Iris pigment epithelial cell (primary cell): ENCODE data around the gene NID2.

ENCODE experiments used
- DNase-seq: peaks from one replicate; pipeline ENCODE4 v3.0.0-alpha.2; 2011; ENCODE audit warnings: low read depth

The NID2 gene

DNA sequence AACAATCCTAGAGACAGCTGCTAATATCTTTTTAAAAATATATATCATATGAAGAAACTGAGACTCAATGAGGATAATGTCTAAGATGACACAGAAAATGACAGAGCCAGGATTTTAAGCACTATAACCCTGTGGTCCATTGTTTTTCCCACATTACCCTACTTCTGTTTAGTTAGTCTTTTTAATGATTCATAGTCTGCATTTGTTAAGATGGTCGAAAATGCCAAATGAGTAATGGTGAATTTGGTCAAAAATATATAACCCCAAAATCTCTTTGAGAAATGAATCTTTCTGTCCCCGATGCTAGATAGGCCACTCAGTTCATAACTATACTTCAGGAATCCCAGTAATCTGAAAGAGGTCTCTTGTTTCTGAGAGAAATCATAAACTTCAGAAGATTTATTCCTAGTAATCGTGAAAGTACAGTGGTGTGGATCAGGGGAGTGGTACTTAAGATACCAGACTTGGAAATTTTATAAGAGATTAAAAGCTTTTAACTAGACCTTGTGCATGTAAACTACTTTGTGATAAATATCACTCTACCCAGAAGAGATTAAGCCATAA, 68.8 kb downstream of the NID2 start:
- DNase-seq: peak; percentile 51

DNA sequence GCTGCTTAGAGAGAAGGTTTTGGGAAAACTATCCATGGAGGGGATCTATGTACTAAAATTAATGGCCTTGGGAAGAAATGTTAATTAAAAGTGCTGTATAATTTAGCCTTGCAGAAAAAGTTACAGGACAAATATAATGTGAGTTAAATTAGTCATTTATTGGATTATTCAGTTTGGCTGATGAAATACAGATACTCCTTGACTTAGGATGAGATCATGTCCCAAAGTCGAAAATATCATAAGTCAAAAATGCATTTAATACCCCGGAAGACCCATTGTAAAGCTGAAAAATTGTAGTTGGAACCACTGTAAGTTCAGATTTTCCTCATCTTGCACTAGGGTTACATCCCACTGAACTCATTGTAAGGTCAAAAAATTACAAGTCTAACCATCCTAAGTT, 69.8 kb downstream of the NID2 start:
- DNase-seq: peak; percentile 61

DNA sequence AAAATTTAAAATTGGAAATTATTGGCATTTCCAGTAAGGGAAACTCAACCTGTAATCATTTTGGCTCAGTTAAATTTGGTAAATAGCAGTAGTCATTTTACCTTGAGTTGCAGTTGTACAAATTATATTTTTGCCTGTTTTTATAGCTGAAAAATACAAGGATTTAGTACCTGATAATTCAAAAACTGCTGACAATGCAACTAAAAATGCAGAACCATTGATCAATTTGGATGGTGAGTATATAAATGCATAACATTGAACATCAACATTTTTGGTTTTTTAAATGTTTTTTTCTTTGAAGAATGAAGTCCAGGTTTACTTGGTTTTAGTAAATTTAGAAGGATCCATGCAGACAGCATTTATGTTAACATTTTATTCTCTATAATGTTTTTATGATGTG, 70.5 kb downstream of the NID2 start:
- no peak for DNase-seq

DNA sequence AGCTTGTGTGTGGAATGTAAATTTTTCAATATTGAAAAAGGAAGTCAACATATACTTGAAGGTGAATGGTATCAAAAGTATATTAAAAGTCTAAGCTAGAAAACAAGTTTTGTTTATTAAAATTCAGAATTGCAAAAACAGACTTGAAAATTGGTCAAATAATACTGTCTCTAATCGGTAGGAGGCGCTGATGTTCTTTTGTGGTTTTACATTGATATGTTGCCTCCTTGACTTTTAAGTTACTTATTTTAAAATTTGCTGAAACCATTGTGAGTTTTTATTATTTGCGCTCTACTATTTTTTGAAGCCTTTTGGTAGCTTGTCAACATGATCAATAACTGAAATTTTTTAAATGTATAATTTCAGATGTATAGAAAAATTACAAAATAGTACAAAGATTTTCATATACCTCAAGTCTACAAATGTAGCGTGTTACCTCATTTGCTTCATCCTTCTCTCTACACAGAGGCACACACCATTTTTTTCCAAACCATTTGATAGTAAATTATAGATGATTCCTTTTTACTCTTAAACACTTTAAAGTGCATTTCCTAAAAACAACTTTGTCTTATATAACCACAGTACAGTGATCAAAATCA, 72.6 kb downstream of the NID2 start:
- peak; percentile 64 for DNase-seq

GRCh38 chr14:51993285-51993920, 75.5 kb downstream of the NID2 start:
- DNase-seq: no peak

- no peak for DNase-seq
Observed at GRCh38 chr14:51990488-51990887, 78.4 kb downstream of the NID2 start.

DNA sequence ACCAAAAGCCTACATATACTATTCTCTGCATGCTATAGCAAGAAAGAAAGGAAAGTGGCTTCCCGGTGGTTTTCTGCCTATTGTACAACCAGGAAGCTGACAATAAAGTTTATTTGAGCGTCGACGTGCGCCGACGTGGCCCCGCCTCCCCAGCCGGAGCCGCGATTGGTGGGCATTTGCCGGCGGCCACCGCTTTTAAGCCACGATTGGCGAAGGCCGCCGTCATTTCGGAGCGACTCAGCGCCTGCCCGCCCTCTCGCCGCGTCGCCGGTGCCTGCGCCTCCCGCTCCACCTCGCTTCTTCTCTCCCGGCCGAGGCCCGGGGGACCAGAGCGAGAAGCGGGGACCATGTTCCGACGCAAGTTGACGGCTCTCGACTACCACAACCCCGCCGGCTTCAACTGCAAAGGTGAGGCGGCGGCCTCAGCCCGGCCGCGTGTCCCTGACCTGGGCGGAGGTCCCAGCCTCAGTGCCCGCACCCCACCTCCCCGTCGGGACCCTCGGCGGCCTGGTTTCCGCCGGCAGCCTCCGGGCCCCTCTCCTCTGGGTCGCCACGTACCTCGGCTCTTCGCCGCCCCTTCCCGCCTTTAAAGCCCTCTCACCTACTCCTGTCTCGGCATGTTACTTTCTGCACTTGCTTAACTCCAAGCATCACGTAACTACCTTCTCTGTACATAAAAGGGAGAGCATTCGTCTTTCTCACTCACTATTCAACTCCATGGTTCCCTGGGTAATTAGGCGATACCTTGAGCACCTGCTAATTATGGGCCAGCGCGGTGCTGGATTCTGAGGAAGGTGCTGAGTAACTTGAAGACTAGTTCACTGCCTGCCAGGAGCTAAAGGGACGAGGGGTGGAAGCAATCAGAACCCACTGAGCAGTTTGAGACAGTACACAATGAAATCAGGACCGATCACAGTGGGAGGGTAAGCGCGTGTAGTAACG, 79.3 kb downstream of the NID2 start, which contains the start of gene RTRAF:
Gene RTRAF (plus strand): TSS at position 254 of the 942 bp plus-strand sequence. CDS start 94 bp downstream, at position 348.
- DNase-seq: peak; percentile 97

- no peak for DNase-seq
Observed at GRCh38 chr14:51988221-51988620, 80.6 kb downstream of the NID2 start.

DNA sequence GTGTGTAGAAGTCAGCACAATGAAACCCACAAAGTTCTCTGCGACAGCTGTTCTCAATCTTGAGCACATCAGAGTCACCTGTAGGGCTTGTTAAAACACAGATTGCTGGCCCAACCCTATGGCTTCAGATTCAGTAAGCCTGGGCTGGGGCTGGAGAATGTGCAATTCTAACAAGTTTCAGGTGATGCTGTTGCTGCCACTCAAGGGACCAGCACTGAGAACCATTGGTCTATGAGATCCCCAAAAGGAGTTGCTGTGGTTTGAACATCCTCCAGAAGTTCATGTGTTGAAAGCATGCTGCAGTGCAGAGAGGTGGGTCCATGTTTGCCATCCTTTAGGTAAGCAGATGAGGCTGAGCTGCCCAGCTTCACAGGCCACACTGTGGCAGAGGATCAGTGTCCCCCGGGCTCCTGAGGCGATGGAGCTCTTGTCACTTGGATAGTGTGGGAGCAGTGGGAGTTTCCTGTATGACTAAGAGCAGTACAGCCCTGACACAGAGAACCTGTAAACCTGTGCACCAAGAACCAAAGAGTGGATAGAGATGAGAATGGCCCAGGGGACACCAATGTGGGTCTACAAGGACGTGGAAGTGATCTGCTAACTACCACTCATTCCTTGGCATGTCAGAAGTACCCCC, 87.5 kb downstream of the NID2 start:
- DNase-seq: no peak

GRCh38 chr14:51979088-51979709, 89.7 kb downstream of the NID2 start:
- peak; percentile 79 for DNase-seq

DNA sequence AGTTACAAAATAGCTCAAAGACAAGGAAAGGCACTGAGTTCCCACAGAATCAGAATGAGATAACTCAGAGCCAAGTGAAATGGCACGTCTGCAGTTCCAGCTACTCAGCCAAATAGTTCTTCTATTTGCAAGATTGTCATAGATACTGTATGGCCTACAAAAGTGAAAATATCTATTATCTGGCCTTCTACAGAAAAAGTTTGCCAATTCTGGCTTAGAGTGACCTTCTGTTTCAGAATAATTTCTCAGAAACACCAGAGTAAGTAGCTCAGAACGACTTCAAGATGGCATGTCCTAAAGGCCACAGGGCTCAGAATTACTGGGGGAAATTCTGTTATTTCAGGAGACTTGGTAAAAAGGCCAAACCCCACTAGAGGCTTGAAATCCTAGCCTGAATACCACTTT, 90.2 kb downstream of the NID2 start:
- DNase-seq: no peak

DNA sequence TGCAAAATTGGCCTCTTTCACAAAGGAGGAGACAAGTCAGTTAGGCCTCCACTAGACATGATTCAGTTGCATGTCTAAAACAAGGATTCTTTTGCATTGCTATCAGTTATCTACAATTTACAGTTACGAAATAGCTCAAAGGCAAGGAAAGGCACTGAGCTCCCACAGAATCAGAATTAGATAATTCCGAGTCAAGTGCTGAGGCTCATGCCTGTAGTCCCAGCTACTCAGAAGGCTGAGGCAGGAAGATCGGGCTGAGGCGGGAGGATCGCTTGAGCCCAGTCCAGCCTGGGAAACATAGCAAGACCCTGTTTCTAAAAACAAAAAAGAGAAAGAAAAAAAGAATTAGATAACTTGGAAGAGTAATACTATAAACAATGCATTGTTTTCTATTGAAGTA, 91.8 kb downstream of the NID2 start:
- DNase-seq: peak; percentile 34

DNA sequence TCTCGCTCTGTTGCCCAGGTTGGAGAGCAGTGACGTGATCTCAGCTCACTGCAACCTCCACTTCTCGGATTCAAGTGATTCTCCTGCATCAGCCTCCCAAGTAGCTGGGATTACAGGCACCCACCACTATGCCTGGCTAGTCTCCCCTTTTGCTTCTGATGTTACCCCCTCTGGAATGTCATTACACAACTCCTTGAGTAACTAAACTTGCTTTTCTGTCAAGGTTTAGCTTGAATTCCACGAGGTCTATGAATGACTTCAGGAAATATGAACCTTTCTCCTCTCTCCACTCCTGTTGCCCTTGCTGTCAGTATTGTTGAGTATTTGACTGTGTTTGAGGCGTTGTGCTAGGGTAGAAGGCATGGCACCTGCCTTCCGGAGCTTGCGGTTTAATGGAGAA, 96.3 kb downstream of the NID2 start:
- peak; percentile 57 for DNase-seq

- no peak for DNase-seq
Observed at GRCh38 chr14:51969852-51970540, 98.9 kb downstream of the NID2 start.

DNA sequence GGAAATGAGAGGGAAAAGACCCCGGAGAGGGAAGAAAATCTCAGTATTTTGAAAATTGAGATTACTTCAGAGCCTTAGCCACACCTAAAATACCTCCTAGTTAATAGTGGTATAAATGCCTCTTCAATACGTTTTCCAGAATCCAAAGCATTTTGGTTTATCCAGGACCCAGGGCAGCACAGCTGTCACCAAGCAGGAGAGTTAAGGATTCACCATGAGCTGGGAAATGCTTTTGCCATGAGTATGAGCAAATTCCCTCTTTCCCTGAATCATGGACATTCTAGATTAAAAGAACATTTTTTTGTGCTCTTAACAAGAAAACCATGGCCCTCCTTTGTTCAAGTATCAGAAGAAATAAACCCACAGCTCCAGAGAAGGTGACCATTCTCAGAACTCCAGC, 101.3 kb downstream of the NID2 start:
- DNase-seq: no peak

DNA sequence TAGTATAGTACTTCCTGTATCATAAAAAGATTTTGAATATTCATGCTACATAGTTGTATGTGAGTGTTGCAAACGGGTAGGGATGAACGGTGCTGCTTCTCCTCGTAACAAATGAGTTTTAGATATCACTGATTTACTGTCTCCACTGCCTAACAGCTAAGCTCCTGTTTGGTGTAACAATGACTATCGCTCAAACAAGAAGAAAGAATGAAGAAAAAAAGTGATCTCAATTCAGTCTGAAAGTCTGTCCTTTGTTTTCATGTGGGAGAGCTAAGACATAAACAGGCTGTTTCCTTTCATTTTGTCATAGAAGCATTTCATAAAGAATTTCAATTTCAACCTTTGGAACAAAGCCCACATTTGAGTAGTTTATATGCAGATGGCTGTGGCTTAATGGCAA, 105.6 kb downstream of the NID2 start:
- DNase-seq: peak; percentile 72

DNA sequence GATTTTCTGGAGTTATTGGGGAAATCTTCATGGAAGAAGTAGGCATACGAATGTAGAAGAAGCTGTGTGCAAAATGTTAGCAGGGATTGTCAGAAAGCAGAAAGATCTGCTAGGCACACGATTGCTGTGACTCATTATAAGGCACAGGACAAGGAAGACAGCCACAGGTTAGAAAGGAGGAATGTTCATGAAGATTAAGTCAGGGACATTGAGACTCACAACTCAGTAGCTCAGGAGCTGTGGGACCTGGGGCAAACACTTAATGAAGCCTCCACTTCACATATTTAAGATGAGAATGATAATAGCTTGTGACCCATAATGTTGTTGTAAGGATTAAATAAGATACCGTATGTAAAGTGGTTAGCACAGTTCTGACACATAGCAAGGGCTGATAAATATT, 106.1 kb downstream of the NID2 start:
- DNase-seq: peak; percentile 41

GRCh38 chr14:51960866-51961265, 108.0 kb downstream of the NID2 start:
- DNase-seq: no peak

DNA sequence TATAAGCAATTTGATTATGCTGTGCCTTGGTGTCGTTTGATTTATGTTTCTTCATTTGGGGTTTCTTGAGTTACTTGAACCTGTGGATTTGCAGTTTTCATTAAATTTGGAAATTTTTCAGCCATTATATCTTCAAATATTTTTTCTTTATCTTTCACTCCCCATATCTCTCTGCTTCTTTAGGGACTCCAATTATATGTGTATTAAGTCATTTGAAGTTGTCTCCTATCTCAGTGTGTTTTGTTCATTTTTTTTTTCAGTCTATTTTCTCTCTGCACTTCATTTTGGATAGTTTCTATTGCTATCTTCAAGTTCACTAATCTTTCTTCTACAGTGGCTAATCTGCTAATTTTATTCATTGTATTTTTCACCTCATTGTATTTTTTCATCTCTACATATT, 108.9 kb downstream of the NID2 start:
- no peak for DNase-seq

DNA sequence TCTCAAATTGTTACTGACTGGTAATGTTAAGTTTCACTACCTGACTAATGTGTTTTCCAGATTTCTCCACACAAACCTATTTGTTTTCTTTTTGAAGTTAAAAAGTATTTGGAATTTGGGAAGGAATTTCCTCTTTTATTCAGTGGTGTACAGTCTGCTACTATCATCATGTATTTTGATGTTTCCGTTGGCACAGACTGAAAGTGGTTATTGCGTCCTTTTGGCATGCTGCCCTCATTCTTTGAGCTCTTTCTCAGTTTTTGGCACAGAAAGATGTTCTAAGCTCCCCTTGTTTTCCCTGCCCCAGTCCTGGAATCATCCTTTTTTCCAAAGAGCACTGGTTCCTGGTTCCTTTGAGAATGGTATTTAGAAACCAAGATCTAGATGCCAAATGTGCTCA, 110.9 kb downstream of the NID2 start:
- peak; percentile 71 for DNase-seq
